Right lobe of liver (tissue), 6 donors: ENCODE measurements around the gene C13orf46. TPM values are rescaled to one million over a fixed set of nuclear protein-coding genes. Genes with fewer than 3 reads are reported as not detected.

Experiments
- ATAC-seq, 4 donors: fragments of 200-7000 bp; cut with Tn5 transposase; one replicate each; pipeline ENCODE4 v1.9.1; 2020; ENCODE audit warnings: mild to moderate bottlenecking in 4 of 4, moderate library complexity in 4 of 4
- DNase-seq, 3 donors: peaks; one replicate each; pipeline ENCODE4 v3.0.0-alpha.2; 2020
- H3K27ac ChIP-seq, 3 donors: fragments of 200-600 bp; one replicate each; pipeline ENCODE4 v1.8.0; 2022
- H3K27me3 ChIP-seq, 2 donors: fragments of 200-600 bp; one replicate each; pipeline ENCODE4 v1.8.0; 2022
- H3K36me3 ChIP-seq, 4 donors: fragments of 200-600 bp; sonication (generic) in 1 of 4; one replicate each; pipeline versions ENCODE4 v1.5.1 to v1.8.0; 2017 to 2022; ENCODE audit warnings: control low read depth in 1 of 4
- H3K4me1 ChIP-seq, 4 donors: fragments of 200-600 bp; sonication (generic) in 1 of 4; one replicate each; pipeline versions ENCODE4 v1.5.1 to v1.8.0; 2017 to 2022; ENCODE audit warnings: control low read depth in 1 of 4
- H3K4me3 ChIP-seq, 3 donors: fragments of 200-600 bp; one replicate each; pipeline ENCODE4 v1.8.0; 2022
- H3K9me3 ChIP-seq, 4 donors: fragments of 200-600 bp; sonication (generic) in 1 of 4; one replicate each; pipeline versions ENCODE4 v1.5.1 to v1.8.0; 2017 to 2022; ENCODE audit warnings: control low read depth in 1 of 4
- POLR2A ChIP-seq: fragments of 450-650 bp; IDR thresholded peaks from one replicate; pipeline ENCODE4 v1.6.1; 2017; ENCODE audit warnings: antibody characterized with exemption, mild to moderate bottlenecking
- WGBS: methylation state at CpG from one replicate; pipeline ENCODE4 v1.1.6; 2018; ENCODE audit warnings: low coverage, low lambda C conversion rate; ENCODE audit not compliant: insufficient coverage; ENCODE audit errors: missing lambda C conversion rate; 5-methylcytosine and 5-hydroxymethylcytosine counted together
- intact Hi-C, 2 donors: fragments of 100-400 bp; cut with DNase I; formaldehyde crosslinking; loops; one replicate each; pipeline versions ENCODE4 v1.11.2 to v1.14.1; 2022
- total RNA-seq, 6 experiments: library from RNA; depleted of rRNA in 2 of 6; stranded (reverse); fragments of >200 nt in 2 of 6; fragmentation: NEBNext Ultra II Directional in 3 of 6; extraction: Animal tissue kit (Norgen Biotek cat#: 25700) in 3 of 6; gene quantifications; one replicate each; pipeline versions ENCODE4 v1.1.0 to v1.2.4, GENCODE V29; 2016 to 2023
- TF ChIP-seq, protein P1 (sequence below), 4 donors: fragments of 200-600 bp in 3 of 4; fragments of 450-650 bp in 1 of 4; IDR thresholded peaks; one replicate each; pipeline versions ENCODE4 v1.5.1 to v1.8.0; 2016 to 2022; ENCODE audit warnings: antibody characterized with exemption in 4 of 4, mild to moderate bottlenecking in 2 of 4
- donor health status: DM: no; HTN: yes; CAD: no.
- donor health status: DM: no; HTN: no; CAD: no.
- donor health status: DM: no; HTN: no; CAD: no.
- donor health status: DM: no; HTN: yes; CAD: no.
- donor health status: DM: no; HTN: yes; CAD: no.

Gene C13orf46
- total RNA-seq, 6 experiments from 2014 or later = 0.04 to 1.1 (median 0.60) TPM

DNA sequence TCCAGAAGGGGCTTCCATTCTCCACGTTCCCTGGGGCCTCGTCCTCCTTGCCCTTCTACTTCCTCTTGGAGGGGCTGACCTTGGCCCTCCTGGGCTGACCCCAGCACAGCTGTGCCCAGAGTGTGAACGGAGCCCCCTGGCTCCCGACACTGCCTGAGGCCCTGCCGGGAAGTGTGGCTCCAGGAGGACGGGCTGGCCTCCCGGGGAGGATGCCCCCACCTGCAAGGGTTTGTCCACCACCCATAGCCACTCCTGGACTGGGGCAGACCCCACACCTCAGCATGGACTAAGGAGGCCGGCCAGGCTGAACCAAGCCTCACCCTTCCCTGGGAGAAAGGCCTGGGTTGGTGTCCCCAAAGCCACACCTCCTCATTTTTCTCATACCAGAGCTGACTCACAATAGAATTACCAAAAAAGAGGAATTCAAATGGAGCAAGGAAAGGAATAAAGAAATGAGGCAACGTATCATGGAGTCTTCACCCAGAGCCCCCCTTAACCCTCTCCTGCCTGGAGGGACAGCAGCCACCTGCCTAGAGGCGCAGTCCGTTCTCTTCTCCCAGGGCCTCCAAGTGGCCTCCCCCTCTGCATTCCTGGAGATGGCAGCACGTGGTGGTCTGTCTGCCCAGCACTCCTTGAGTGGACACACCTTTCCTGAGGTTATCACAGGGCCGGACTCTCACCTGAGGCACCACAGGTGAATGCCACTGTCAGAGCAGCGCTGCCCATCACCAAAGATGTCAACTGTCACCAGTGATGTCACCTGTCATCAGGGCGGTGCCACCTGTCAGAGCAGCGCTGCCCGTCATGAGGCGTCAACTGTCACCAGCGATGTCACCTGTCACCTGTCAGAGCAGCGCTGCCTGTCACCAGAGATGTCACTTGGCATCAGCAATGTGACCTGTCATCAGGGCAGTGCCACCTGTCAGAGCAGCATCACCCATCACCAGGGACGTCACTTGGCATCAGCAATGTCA, 3.1 kb upstream of the C13orf46 start:
- ATAC-seq (no peak), DNase-seq (peak; percentile 16 to 55 (median 42))
- Histone ChIP-seq H3K4me3 (no peak overlapping the region), H3K27ac (no peak overlapping the region), H3K36me3 (no peaks in the 10 kb centered on the region), H3K9me3 (no peaks in the 10 kb centered on the region), H3K27me3 (no peaks in the 10 kb centered on the region), H3K4me1 (peaks cover 0 to 2% (median 0%) of the 10 kb centered on the region in 4 donors)
- WGBS = 67% methylated on average over 7 of the region's 21 CpGs
- intact Hi-C loops = no loop called here
- TF ChIP-seq, protein P1, sequence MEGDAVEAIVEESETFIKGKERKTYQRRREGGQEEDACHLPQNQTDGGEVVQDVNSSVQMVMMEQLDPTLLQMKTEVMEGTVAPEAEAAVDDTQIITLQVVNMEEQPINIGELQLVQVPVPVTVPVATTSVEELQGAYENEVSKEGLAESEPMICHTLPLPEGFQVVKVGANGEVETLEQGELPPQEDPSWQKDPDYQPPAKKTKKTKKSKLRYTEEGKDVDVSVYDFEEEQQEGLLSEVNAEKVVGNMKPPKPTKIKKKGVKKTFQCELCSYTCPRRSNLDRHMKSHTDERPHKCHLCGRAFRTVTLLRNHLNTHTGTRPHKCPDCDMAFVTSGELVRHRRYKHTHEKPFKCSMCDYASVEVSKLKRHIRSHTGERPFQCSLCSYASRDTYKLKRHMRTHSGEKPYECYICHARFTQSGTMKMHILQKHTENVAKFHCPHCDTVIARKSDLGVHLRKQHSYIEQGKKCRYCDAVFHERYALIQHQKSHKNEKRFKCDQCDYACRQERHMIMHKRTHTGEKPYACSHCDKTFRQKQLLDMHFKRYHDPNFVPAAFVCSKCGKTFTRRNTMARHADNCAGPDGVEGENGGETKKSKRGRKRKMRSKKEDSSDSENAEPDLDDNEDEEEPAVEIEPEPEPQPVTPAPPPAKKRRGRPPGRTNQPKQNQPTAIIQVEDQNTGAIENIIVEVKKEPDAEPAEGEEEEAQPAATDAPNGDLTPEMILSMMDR (IDR thresholded peaks at IDR 0.05) = no peak
- TF ChIP-seq POLR2A = no peak

DNA sequence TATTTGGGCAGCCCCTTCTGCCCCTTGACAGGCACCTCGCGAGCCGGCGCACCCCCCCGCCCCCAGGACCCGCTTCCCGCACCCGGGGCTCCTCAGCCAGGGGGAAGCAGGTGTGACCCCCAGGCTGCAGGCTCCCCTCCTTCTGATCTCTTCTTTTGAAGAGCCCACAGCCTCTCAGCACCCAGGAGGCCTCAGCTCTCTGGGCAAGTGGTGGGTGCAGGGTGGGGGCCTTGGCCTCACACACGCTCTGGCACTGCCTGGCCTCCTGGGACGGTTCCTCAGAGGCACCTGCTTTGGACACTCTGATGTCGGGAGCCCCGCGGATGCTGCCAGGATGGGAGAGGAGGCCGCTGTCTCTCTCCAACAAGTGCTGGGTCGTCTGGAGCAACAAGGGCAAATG, 1.5 kb upstream of the C13orf46 start:
- WGBS = 100% methylated on average over 1 of the region's 15 CpGs
- H3K4me1 ChIP-seq = peaks cover 0 to 16% (median 6%) of the 10 kb centered on the region in 4 donors

DNA sequence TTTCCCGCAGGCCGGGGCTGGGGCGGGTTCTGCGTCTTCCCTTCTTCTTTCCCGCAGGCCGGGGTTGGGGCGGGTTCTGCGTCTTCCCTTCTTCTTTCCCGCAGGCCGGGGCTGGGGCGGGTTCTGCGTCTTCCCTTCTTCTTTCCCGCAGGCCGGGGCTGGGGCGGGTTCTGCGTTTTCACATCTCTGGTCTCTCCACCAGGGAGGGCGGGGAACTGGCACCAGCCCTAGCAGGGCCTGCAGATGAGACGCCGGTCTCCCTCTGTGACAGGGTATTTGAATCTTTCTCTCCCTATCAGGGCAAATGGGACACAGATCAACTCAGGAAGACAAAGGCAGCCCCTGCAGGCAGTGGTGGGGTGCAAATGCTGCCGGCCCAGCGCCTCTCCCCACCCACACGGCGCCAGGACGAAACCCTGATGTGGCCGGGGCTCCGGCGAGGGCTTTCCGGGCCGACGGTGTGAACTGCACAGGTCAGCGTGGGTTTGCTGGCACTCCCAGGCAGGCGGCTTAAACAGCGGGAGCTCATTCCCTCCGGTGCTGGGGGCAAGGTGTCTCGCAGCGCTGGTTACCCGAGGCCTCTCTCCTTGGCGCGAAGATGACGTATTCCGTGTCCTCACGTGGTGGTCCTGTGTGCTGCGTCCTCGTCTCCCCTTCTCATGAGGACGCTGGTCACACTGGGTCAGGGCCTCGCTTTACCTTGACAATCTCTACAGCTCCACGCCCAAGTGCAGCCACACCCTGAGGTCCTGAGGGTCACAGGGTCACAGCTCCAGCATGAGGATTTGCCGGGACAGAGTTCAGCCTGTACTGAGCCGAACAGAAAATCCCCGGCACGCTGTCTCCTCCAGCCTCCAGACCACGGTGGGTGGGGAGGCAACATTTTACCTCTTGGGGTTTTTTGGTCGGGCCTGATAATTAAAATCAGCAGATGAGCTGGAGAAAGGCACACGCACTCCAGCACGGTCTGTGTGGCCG, 717 bp upstream of the C13orf46 start:
- DNase-seq = peak; percentile 15 to 48 (median 47)
- TF ChIP-seq POLR2A = no peak
- TF ChIP-seq, protein P1 (IDR thresholded peaks at IDR 0.05) = no peak
- 90% methylated on average over 14 of the region's 56 CpGs for WGBS
- intact Hi-C loops = no loop called here
- Histone ChIP-seq H3K36me3 (no peaks in the 10 kb centered on the region), H3K9me3 (no peaks in the 10 kb centered on the region), H3K4me1 (peaks cover 0 to 22% (median 6%) of the 10 kb centered on the region in 4 donors), H3K27me3 (no peaks in the 10 kb centered on the region), H3K27ac (no peak overlapping the region), H3K4me3 (no peak overlapping the region)
- no peak for ATAC-seq

More for the DNA sequence above, 1.5 kb upstream of the C13orf46 start:
- Histone ChIP-seq H3K36me3 (no peaks in the 10 kb centered on the region), H3K27ac (no peak overlapping the region), H3K27me3 (no peaks in the 10 kb centered on the region), H3K4me3 (no peak overlapping the region), H3K9me3 (no peaks in the 10 kb centered on the region)
- ATAC-seq (no peak), DNase-seq (peak; percentile 12 to 47 (median 44))
- no peak for TF ChIP-seq POLR2A
- TF ChIP-seq, protein P1 (IDR thresholded peaks at IDR 0.05) = no peak
- intact Hi-C loops = no loop called here

DNA sequence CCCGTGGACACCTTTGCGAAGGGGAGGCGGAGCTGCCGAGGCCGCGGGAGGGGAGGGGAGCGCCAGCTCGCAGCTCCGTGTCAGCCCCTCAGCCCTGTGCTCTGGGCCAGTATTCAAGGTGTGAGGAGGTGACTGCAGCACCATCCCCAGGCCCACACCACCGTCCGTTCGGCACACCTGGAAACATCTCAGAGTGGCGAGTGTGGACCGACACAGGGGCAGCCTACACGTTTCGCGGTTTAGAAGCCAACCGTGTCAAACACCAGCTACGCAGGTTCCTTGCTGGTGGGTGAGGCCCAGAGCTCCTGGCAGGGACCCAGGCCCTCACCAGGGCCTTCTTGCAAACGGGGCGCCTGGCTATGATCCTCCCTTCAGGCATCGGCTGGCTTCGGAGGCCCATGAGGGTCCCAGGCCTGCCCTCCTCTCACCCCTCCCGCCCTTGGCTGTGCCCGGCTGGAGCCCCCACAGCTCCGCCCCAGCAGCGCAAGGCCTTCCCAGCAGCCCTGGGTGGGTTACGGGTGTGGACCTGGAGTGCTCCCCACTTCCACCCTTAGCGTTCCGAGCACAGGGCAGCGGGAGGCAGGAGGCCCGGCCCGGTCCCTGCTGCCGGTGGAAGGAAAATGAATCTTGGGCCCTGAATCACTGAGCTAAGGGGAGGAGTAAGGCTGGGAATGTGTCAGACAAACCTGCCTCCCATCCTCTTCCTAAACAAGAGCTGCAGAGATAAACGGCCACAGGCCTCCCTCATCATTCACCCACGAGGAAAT, 1.2 kb downstream of the C13orf46 start:
- no peaks in the 10 kb centered on the region for H3K27me3 ChIP-seq
- intact Hi-C loops = no loop called here
- ATAC-seq = no peak
- H3K36me3 ChIP-seq = no peaks in the 10 kb centered on the region
- H3K9me3 ChIP-seq = no peaks in the 10 kb centered on the region
- TF ChIP-seq, protein P1 (IDR thresholded peaks at IDR 0.05) = no peak
- no peak for TF ChIP-seq POLR2A
- no peak overlapping the region for H3K27ac ChIP-seq
- DNase-seq = peak; percentile 14 to 51 (median 42)
- WGBS = 70% methylated on average over 2 of the region's 36 CpGs
- peaks cover 0 to 22% (median 6%) of the 10 kb centered on the region in 4 donors for H3K4me1 ChIP-seq
- no peak overlapping the region for H3K4me3 ChIP-seq
